HEK293T (cell line): Measurements from ENCODE around the gene TACC2.

Experiments used
- CTCF ChIA-PET: fragments of 350-600 bp; formaldehyde crosslinking; extraction: SDS; loops from one replicate; lab custom pipeline; 2021; ENCODE audit warnings: antibody characterized with exemption, inconsistent platforms; lab: Yijun Ruan, JAX
- POLR2A ChIA-PET: fragments of 350-600 bp; formaldehyde crosslinking; extraction: SDS; loops from one replicate; lab custom pipeline; 2020; ENCODE audit warnings: antibody characterized with exemption, inconsistent platforms; lab: Yijun Ruan, JAX
- DNase-seq: peaks from one replicate; pipeline ENCODE4 v3.0.0; 2012; ENCODE audit warnings: mixed read lengths; ENCODE audit errors: extremely low spot score
- ARNT ChIP-seq: fragments of 450-650 bp; IDR thresholded peaks from 2 replicates; pipeline ENCODE4 v1.6.1; 2017; ENCODE audit warnings: mild to moderate bottlenecking
- BHLHE40 ChIP-seq: fragments of 450-650 bp; IDR thresholded peaks from 2 replicates; pipeline ENCODE4 v1.6.1; 2016; ENCODE audit warnings: mild to moderate bottlenecking, moderate library complexity, borderline replicate concordance
- CTBP1 ChIP-seq: fragments of 450-650 bp; IDR thresholded peaks from 2 replicates; pipeline ENCODE4 v1.6.1; 2016; ENCODE audit warnings: borderline replicate concordance
- ELF4 ChIP-seq: fragments of 450-650 bp; IDR thresholded peaks from 2 replicates; pipeline ENCODE4 v1.6.1; 2017; ENCODE audit warnings: antibody characterized with exemption
- FOXA1 ChIP-seq: fragments of 450-650 bp; IDR thresholded peaks from 2 replicates; pipeline ENCODE4 v1.6.1; 2016; ENCODE audit warnings: mild to moderate bottlenecking
- FOXK2 ChIP-seq: fragments of 450-650 bp; IDR thresholded peaks from 2 replicates; pipeline ENCODE4 v1.6.1; 2016; ENCODE audit warnings: mild to moderate bottlenecking
- FOXM1 ChIP-seq: fragments of 450-650 bp; IDR thresholded peaks from 2 replicates; pipeline ENCODE4 v1.6.1; 2017; ENCODE audit warnings: mild to moderate bottlenecking, borderline replicate concordance
- HDGF ChIP-seq: fragments of 450-650 bp; IDR thresholded peaks from 2 replicates; pipeline ENCODE4 v1.6.1; 2017; ENCODE audit warnings: antibody characterized with exemption, borderline replicate concordance
- L3MBTL2 ChIP-seq: fragments of 450-650 bp; conservative IDR thresholded peaks from 2 replicates; pipeline ENCODE4 v1.6.1; 2016; ENCODE audit warnings: mild to moderate bottlenecking
- LEF1 ChIP-seq: fragments of 450-650 bp; IDR thresholded peaks from 2 replicates; pipeline ENCODE4 v1.6.1; 2017; ENCODE audit warnings: mild to moderate bottlenecking, borderline replicate concordance
- NFRKB ChIP-seq: fragments of 450-650 bp; IDR thresholded peaks from 2 replicates; pipeline ENCODE4 v1.6.1; 2016; ENCODE audit warnings: mild to moderate bottlenecking, moderate library complexity
- PKNOX1 ChIP-seq: fragments of 450-650 bp; IDR thresholded peaks from 2 replicates; pipeline ENCODE4 v1.6.1; 2016
- SP1 ChIP-seq: fragments of 450-650 bp; IDR thresholded peaks from 2 replicates; pipeline ENCODE4 v1.6.1; 2017
- SUZ12 ChIP-seq: fragments of 450-650 bp; IDR thresholded peaks from 2 replicates; pipeline ENCODE4 v1.6.1; 2016; ENCODE audit warnings: mild to moderate bottlenecking
- TARDBP ChIP-seq: fragments of 450-650 bp; IDR thresholded peaks from 2 replicates; pipeline ENCODE4 v1.6.1; 2016
- ZNF384 ChIP-seq: fragments of 450-650 bp; IDR thresholded peaks from 2 replicates; pipeline ENCODE4 v1.6.1; 2016

TACC2 gene

GRCh38 chr10:122287570-122287969, 298.6 kb downstream of the TACC2 start:
- DNase-seq = no peak
- POLR2A ChIA-PET = no interaction called here
- CTCF ChIA-PET = interaction anchor here (1.7 to 2.4 kb wide), 2 partner anchors 11 to 20 kb away, joined by 7 read pairs; no protein-coding TSS in a partner anchor

GRCh38 chr10:122288262-122288661, 299.3 kb downstream of the TACC2 start:
- ChIA-PET CTCF (no interaction called here), POLR2A (no interaction called here)
- no peak for DNase-seq
- no peak for TF ChIP-seq PKNOX1

More at GRCh38 chr10:122287570-122287969, 298.6 kb downstream of the TACC2 start:
- no peak for TF ChIP-seq TARDBP
- no peak for TF ChIP-seq LEF1
- no peak for TF ChIP-seq BHLHE40
- no peak for TF ChIP-seq NFRKB
- no peak for TF ChIP-seq ELF4
- no peak for TF ChIP-seq CTBP1
- no peak for TF ChIP-seq PKNOX1
- no peak for TF ChIP-seq FOXK2
- no peak for TF ChIP-seq L3MBTL2
- no peak for TF ChIP-seq ZNF384

GRCh38 chr10:122288917-122289316, 300.0 kb downstream of the TACC2 start:
- no peak for DNase-seq
- TF ChIP-seq ZNF384 (no peak), ARNT (no peak), FOXM1 (no peak), ELF4 (no peak), HDGF (no peak), FOXK2 (no peak), BHLHE40 (no peak), TARDBP (no peak), LEF1 (no peak), L3MBTL2 (no peak), SP1 (no peak), FOXA1 (no peak)
- ChIA-PET POLR2A (no interaction called here), CTCF (no interaction called here)

- CTCF ChIA-PET = no interaction called here
Measured at GRCh38 chr10:122290334-122290733, 301.4 kb downstream of the TACC2 start.

GRCh38 chr10:122290833-122291532, 302.0 kb downstream of the TACC2 start:
- TF ChIP-seq NFRKB = no peak
- TF ChIP-seq CTBP1 = no peak
- TF ChIP-seq HDGF = no peak
- TF ChIP-seq ARNT = no peak
- no peak for TF ChIP-seq TARDBP
- no peak for TF ChIP-seq FOXK2
- no peak for TF ChIP-seq ELF4
- TF ChIP-seq LEF1 = no peak
- ChIA-PET POLR2A (no interaction called here), CTCF (no interaction called here)
- DNase-seq = no peak

More at GRCh38 chr10:122290334-122290733, 301.4 kb downstream of the TACC2 start:
- no peak for DNase-seq
- no peak for TF ChIP-seq L3MBTL2
- TF ChIP-seq LEF1 = no peak
- no peak for TF ChIP-seq SP1
- no peak for TF ChIP-seq TARDBP
- TF ChIP-seq FOXM1 = no peak
- no peak for TF ChIP-seq HDGF
- no peak for TF ChIP-seq CTBP1
- POLR2A ChIA-PET = no interaction called here

- DNase-seq = no peak
- TF ChIP-seq SUZ12 = no peak
- TF ChIP-seq CTBP1 = no peak
- TF ChIP-seq HDGF = no peak
- ChIA-PET CTCF (no interaction called here), POLR2A (no interaction called here)
Measured at GRCh38 chr10:122291739-122292138, 302.8 kb downstream of the TACC2 start.

GRCh38 chr10:122292376-122292775, 303.4 kb downstream of the TACC2 start:
- TF ChIP-seq HDGF (no peak), BHLHE40 (no peak), NFRKB (no peak), CTBP1 (no peak)
- CTCF ChIA-PET = no interaction called here
- POLR2A ChIA-PET = no interaction called here
- no peak for DNase-seq
